NCI-H748 (cell line): ENCODE results near the gene MYH13.

Experiments used
- DNase-seq: peaks from one replicate; lab custom pipeline; 2025; ENCODE audit not compliant: unreplicated experiment; lab: John Stamatoyannopoulos, UW

The MYH13 gene

GRCh38 chr17:10372906-10373305 lies at the start of gene MYH13:
Gene MYH13, minus strand, starts transcription at chr17:10373006. Its CDS starts 8,476 bp downstream, at chr17:10364530.
- no peak for DNase-seq

- no peak for DNase-seq
Observed at GRCh38 chr17:10421900-10422542, 49.2 kb upstream of the MYH13 start, which contains the start of gene MYH8. Gene MYH8, minus strand, starts transcription at chr17:10421950. Its CDS starts 1,723 bp downstream, at chr17:10420227.

GRCh38 chr17:10421211-10421610 lies 48.4 kb upstream of the MYH13 start:
- no peak for DNase-seq

- DNase-seq, result no peak
Observed at GRCh38 chr17:10420811-10421210, 48.0 kb upstream of the MYH13 start.

GRCh38 chr17:10417431-10417830 lies 44.6 kb upstream of the MYH13 start:
- no peak for DNase-seq

- DNase-seq, result no peak
Observed at GRCh38 chr17:10415161-10415560, 42.4 kb upstream of the MYH13 start.

GRCh38 chr17:10403589-10403988 lies 30.8 kb upstream of the MYH13 start:
- no peak for DNase-seq

GRCh38 chr17:10398352-10398751 lies 25.5 kb upstream of the MYH13 start:
- DNase-seq, result no peak

- DNase-seq, result no peak
Observed at GRCh38 chr17:10396524-10397163, 23.8 kb upstream of the MYH13 start.

- DNase-seq, result no peak
Observed at GRCh38 chr17:10394201-10394887, 21.5 kb upstream of the MYH13 start.

GRCh38 chr17:10392880-10393279 lies 20.1 kb upstream of the MYH13 start:
- no peak for DNase-seq

GRCh38 chr17:10385871-10386270 lies 13.1 kb upstream of the MYH13 start:
- no peak for DNase-seq

GRCh38 chr17:10384175-10384574 lies 11.4 kb upstream of the MYH13 start:
- no peak for DNase-seq

- no peak for DNase-seq
Observed at GRCh38 chr17:10380631-10381408, 8.0 kb upstream of the MYH13 start.

GRCh38 chr17:10370016-10370608 lies 2.7 kb downstream of the MYH13 start:
- DNase-seq, result no peak

GRCh38 chr17:10369239-10369638 lies 3.6 kb downstream of the MYH13 start:
- DNase-seq, result no peak

GRCh38 chr17:10368561-10368960 lies 4.2 kb downstream of the MYH13 start:
- DNase-seq, result no peak

GRCh38 chr17:10360578-10360977 lies 12.2 kb downstream of the MYH13 start:
- no peak for DNase-seq

GRCh38 chr17:10357768-10358167 lies 15.0 kb downstream of the MYH13 start:
- no peak for DNase-seq

GRCh38 chr17:10354651-10355050 lies 18.2 kb downstream of the MYH13 start:
- no peak for DNase-seq

GRCh38 chr17:10352893-10353292 lies 19.9 kb downstream of the MYH13 start:
- no peak for DNase-seq
